Ishikawa (cell line): ENCODE measurements around the gene ATXN1.

ENCODE experiments used
- CREB1 ChIP-seq: IDR thresholded peaks from 2 replicates; pipeline ENCODE4 v1.6.1; 2012; ENCODE audit warnings: low read depth
- MAX ChIP-seq: IDR thresholded peaks from 2 replicates; pipeline ENCODE4 v1.6.1; 2012
- NFIC ChIP-seq: IDR thresholded peaks from 2 replicates; pipeline ENCODE4 v1.6.1; 2012
- REST ChIP-seq: IDR thresholded peaks from 2 replicates; pipeline ENCODE4 v1.6.1; 2012; ENCODE audit warnings: low read depth, mild to moderate bottlenecking
- TAF1 ChIP-seq: IDR thresholded peaks from 2 replicates; pipeline ENCODE4 v1.6.1; 2012; ENCODE audit warnings: low read depth, mild to moderate bottlenecking
- YY1 ChIP-seq: IDR thresholded peaks from 2 replicates; pipeline ENCODE4 v1.6.1; 2012; ENCODE audit warnings: low read depth

GRCh38 chr6:16414205-16414604 is 347.1 kb downstream of the ATXN1 start:
- TF ChIP-seq CREB1 (no peak), REST (no peak), NFIC (no peak), TAF1 (no peak), YY1 (no peak), MAX (no peak)
